GM12878 (cell line): Measurements from ENCODE around the gene STX16.

Experiments
- NRF1 ChIP-seq: conservative IDR thresholded peaks from 2 replicates; pipeline ENCODE4 v1.6.1; 2011; ENCODE audit warnings: mild to moderate bottlenecking, low read depth, low read length, improper control_type of control experiment
- TF ChIP-seq, protein P1 (sequence below): IDR thresholded peaks from 2 replicates; pipeline ENCODE4 v1.6.1; 2012; ENCODE audit warnings: low read depth, low read length, improper control_type of control experiment

GRCh38 chr20:58661598-58662473, 10.8 kb downstream of the STX16 start:
- TF ChIP-seq NRF1: no peak
- TF ChIP-seq, protein P1, sequence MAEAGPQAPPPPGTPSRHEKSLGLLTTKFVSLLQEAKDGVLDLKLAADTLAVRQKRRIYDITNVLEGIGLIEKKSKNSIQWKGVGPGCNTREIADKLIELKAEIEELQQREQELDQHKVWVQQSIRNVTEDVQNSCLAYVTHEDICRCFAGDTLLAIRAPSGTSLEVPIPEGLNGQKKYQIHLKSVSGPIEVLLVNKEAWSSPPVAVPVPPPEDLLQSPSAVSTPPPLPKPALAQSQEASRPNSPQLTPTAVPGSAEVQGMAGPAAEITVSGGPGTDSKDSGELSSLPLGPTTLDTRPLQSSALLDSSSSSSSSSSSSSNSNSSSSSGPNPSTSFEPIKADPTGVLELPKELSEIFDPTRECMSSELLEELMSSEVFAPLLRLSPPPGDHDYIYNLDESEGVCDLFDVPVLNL: no peak
